Articular chondrocyte of knee joint (primary cell): ENCODE results near the gene PEX12. TPM values are rescaled to one million over a fixed set of nuclear protein-coding genes. Genes with fewer than 3 reads are reported as not detected.

Experiments
- small RNA-seq: library from RNA; depleted of rRNA; stranded (forward); fragments of <200 nt; gene quantifications from one replicate; pipeline ENCODE3, GENCODE V24; 2012
- total RNA-seq: library from RNA; depleted of rRNA; stranded (reverse); fragments of >200 nt; gene quantifications from 2 replicates; pipeline ENCODE4 v1.2.3, GENCODE V29; 2012

Gene PEX12
- total RNA-seq: 9.8 and 10.6 TPM in 2 replicates

DNA sequence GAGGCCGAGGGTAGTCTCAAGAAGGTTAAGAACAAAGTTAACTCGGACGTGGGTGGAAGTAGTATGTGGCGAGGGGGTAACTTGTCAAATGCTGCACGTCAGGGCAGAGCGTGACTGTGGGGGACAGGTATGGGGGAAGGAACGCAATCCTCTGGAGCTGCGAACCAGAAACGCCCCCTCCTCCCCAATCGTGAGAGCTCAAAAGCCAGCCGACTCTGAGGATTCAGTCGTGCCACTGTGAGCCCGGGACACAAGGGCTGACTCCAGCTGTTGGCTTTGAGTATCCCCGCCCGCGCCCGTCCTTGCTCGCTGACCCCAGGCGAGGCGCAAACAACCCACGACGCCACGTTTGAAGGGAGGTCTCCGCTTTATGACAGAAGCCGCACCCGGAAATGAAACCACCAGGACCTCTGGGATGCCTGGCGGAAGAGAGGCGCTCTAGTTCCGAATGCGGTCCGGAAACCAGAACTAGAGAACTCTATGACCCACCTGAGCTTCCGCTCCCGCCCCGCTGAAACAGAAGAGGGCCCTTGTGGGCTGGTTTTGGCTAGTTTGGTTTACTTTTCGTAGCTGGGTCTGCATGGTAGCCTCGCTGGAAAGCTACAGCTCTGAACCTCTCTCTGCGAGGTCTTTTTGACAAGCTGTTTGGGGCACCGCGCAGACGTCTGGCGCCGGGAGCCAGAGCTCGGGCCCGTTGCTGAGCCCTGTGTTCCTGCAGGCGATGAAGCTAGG lies at the start of gene PEX12:
TSS of gene PEX12 (minus strand) at position 375 of the 732 bp plus-strand sequence. CDS start 550 bp downstream, outside the sequence.

DNA sequence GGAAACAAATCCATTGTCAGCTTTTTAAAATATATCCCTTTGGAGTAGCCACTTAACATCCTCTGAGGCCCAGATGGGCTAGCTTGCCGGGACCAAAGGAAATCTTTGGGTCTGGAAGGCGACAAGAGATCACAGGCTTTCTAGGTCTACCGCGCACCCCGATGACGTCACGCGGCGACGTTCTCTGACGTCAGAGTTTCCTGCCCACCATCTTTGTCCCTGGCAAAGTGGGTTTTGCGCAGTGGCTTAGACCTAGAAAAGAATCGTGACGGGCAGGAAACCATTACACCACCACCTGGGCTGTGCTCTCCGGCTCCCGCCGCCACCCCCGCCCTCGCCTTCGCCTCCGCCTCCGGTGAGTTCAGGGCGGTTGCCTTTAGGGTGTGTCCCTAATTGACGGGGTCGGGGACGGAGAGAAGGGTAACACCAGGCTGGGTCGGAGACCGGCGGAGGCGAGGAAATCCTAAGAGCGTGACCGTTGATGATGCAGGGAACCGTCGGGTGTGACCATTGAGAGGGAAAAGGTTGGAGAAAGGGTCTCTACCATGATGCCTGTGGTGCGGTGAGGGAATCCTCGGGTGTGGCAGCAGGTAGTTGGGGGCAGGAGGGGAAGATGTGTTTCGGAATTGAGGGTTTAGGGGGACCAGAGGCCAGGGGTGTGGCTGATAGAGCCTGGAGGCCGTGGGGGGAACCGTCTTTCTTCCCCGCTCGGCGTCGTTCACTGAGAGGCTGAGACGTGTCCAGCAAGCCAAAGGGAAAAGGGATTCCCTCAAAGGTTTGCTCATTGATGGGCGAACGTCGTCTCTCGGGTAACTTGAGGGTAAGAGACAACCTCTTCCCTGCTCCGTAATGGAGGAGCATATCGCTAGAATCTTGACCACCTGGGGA lies 8.9 kb upstream of the PEX12 start, which contains the start of gene AP2B1:
TSS of gene AP2B1 (plus strand) at position 249 of the 888 bp plus-strand sequence. CDS start 6,709 bp downstream, outside the sequence.

GRCh38 chr17:35560703-35561102 lies 17.7 kb downstream of the PEX12 start, which contains the start of gene SLFN14:
Gene SLFN14 (minus strand): TSS chr17:35560819. CDS start chr17:35558062, 2,757 bp downstream.

DNA sequence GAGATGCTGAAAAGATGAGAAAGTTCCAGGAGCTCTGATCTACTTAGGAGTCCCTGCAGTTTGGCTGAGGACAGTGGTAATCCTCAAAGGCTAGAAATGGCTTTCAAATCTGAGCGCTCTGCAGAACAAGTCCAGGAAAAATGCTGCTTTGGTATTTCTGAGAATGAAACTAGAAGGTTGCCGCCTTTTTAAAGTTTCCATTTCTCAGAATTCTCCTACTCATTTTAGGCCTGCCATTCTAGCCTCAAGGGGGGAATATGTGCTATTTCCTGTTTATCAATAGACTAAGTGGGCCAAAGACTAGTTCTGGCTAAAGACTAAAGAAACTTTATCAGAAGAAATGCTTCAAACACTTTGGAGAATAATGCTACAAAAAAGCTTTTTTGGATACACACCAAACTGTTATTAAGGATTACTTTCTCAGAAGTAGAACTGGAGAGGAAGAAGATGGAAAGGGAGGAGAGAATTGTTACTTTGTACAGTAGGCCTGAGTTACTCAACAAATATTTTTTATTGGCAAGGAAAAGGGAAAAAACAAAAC lies 40.7 kb downstream of the PEX12 start, which contains the start of gene SLFN12L:
TSS of gene SLFN12L (minus strand) at position 78 of the 541 bp plus-strand sequence. CDS start 15,314 bp downstream, outside the sequence.

Small RNA genes lying within 50 kb of the gene (small RNA-seq; reads per million reads assigned to genes)
- gene AC004134.1 (not detected), gene AC015911.1 (not detected), gene SNORD7 (11.9 reads per million, percentile 94 among the genes with 10 or more reads in this experiment)

Other genes with a start within 250 kb of the PEX12 start
- gene SLFN11, start 204.9 kb downstream of the PEX12 start, total RNA-seq: 8.4 and 8.8 TPM in 2 replicates
- gene SLFN12, start 146.1 kb downstream of the PEX12 start, total RNA-seq: 13.5 and 20.9 TPM in 2 replicates
- 0.13 and 0.22 TPM in 2 replicates for gene SLFN13, start 129.8 kb downstream of the PEX12 start, total RNA-seq
- gene SLFN12L, start 40.9 kb downstream of the PEX12 start, total RNA-seq: 0.11 TPM in 1 of 2 replicates, not detected in the other
- gene SLFN14, start 17.8 kb downstream of the PEX12 start, total RNA-seq: not detected in 2 replicates
- 155 and 168 TPM in 2 replicates for gene AP2B1, start 8.8 kb upstream of the PEX12 start, total RNA-seq
- 0.91 and 1.4 TPM in 2 replicates for gene RASL10B, start 153.1 kb upstream of the PEX12 start, total RNA-seq
- gene GAS2L2, start 174.7 kb upstream of the PEX12 start, total RNA-seq: under 0.01 TPM in 1 of 2 replicates, not detected in the other
- gene C17orf50, start 182.3 kb upstream of the PEX12 start, total RNA-seq: not detected in 2 replicates
- gene MMP28, start 217.1 kb upstream of the PEX12 start, total RNA-seq: 0.26 and 1.2 TPM in 2 replicates
- 50.0 and 52.3 TPM in 2 replicates for gene TAF15, start 230.9 kb upstream of the PEX12 start, total RNA-seq